ENCODE data around the gene NFYC.

Gene NFYC

GRCh38 chr1:40787737-40788560, 96.4 kb downstream of the NFYC start:
- no peak overlapping the region for H3K27ac ChIP-seq
- H3K9me3 ChIP-seq = no peaks in the 10 kb centered on the region
- peaks cover 4 to 11% of the 10 kb centered on the region in 2 experiments for H3K4me1 ChIP-seq (ENCODE audit: control insufficient read depth in 1 of 2, insufficient read depth in 1 of 2, low read depth in 1 of 2, low read length in 1 of 2)
- peaks cover 50% of the 10 kb centered on the region for H3K27me3 ChIP-seq
- TF ChIP-seq CTCF (IDR thresholded peaks at IDR 0.05) = no peak
- no peak overlapping the region for H3K4me3 ChIP-seq (ENCODE audit: low read depth in 1 of 2, low read length in 1 of 2)
- H3K36me3 ChIP-seq = no peaks in the 10 kb centered on the region

GRCh38 chr1:40788561-40789341, 97.2 kb downstream of the NFYC start:
- Histone ChIP-seq H3K27ac (no peak overlapping the region), H3K4me1 (ENCODE audit: control insufficient read depth in 1 of 2, insufficient read depth in 1 of 2, low read depth in 1 of 2, low read length in 1 of 2) (peaks cover 4 to 5% of the 10 kb centered on the region in 2 experiments), H3K4me3 (ENCODE audit: low read depth in 1 of 2, low read length in 1 of 2) (no peak overlapping the region), H3K36me3 (no peaks in the 10 kb centered on the region), H3K27me3 (peaks cover 42% of the 10 kb centered on the region), H3K9me3 (no peaks in the 10 kb centered on the region)
- no peak for TF ChIP-seq CTCF (IDR thresholded peaks at IDR 0.05)

- no peak for TF ChIP-seq CTCF (IDR thresholded peaks at IDR 0.05)
- H3K27ac ChIP-seq = no peak overlapping the region
These were observed 97.8 kb downstream of the NFYC start for GRCh38 chr1:40789342-40789598.

GRCh38 chr1:40789661-40790430, 98.3 kb downstream of the NFYC start:
- Histone ChIP-seq H3K4me3 (ENCODE audit: low read depth in 1 of 2, low read length in 1 of 2) (no peak overlapping the region), H3K36me3 (no peaks in the 10 kb centered on the region), H3K27me3 (peaks cover 32% of the 10 kb centered on the region), H3K27ac (no peak overlapping the region), H3K9me3 (no peaks in the 10 kb centered on the region), H3K4me1 (ENCODE audit: control insufficient read depth in 1 of 2, insufficient read depth in 1 of 2, low read depth in 1 of 2, low read length in 1 of 2) (no peaks in the 10 kb centered on the region)
- TF ChIP-seq CTCF (IDR thresholded peaks at IDR 0.05) = no peak

More at GRCh38 chr1:40789342-40789598, 97.8 kb downstream of the NFYC start:
- H3K4me3 ChIP-seq (ENCODE audit: low read depth in 1 of 2, low read length in 1 of 2) = no peak overlapping the region
- peaks cover 38% of the 10 kb centered on the region for H3K27me3 ChIP-seq
- H3K4me1 ChIP-seq (ENCODE audit: control insufficient read depth in 1 of 2, insufficient read depth in 1 of 2, low read depth in 1 of 2, low read length in 1 of 2) = peaks cover 2 to 3% of the 10 kb centered on the region in 2 experiments
- H3K36me3 ChIP-seq = no peaks in the 10 kb centered on the region
- H3K9me3 ChIP-seq = no peaks in the 10 kb centered on the region

GRCh38 chr1:40792036-40792435, 100.5 kb downstream of the NFYC start:
- Histone ChIP-seq H3K4me1 (ENCODE audit: control insufficient read depth in 1 of 2, insufficient read depth in 1 of 2, low read depth in 1 of 2, low read length in 1 of 2) (peaks cover under 1% of the 10 kb centered on the region in 2 experiments), H3K36me3 (no peaks in the 10 kb centered on the region), H3K27ac (no peak overlapping the region), H3K27me3 (peaks cover 10% of the 10 kb centered on the region), H3K9me3 (no peaks in the 10 kb centered on the region), H3K4me3 (ENCODE audit: low read depth in 1 of 2, low read length in 1 of 2) (no peak overlapping the region)
- TF ChIP-seq CTCF (IDR thresholded peaks at IDR 0.05) = no peak

Data from neutrophil (primary cell).